ENCODE results near the gene SUGCT. TPM values are rescaled to one million over a fixed set of nuclear protein-coding genes. Genes with fewer than 3 reads are reported as not detected.

SUGCT gene
- total RNA-seq, 1 donor = 9.9 TPM

GRCh38 chr7:40881405-40881926 lies 746.7 kb downstream of the SUGCT start:
- no peak for DNase-seq (ENCODE audit: low read depth)
- no peak overlapping the region for H3K4me3 ChIP-seq (ENCODE audit: low read depth, low read length)
- TF ChIP-seq CTCF (IDR thresholded peaks at IDR 0.05; ENCODE audit: insufficient read depth, low read depth, low read length) = no peak

GRCh38 chr7:40882071-40882658 lies 747.4 kb downstream of the SUGCT start:
- DNase-seq (ENCODE audit: low read depth) = peak; percentile 81
- no peak for TF ChIP-seq CTCF (IDR thresholded peaks at IDR 0.05; ENCODE audit: insufficient read depth, low read depth, low read length)
- H3K4me3 ChIP-seq (ENCODE audit: low read depth, low read length) = no peak overlapping the region

- no peak for TF ChIP-seq CTCF (IDR thresholded peaks at IDR 0.05; ENCODE audit: insufficient read depth, low read depth, low read length)
Observed at GRCh38 chr7:40883826-40884225, 749.0 kb downstream of the SUGCT start.

GRCh38 chr7:40884241-40884640 lies 749.4 kb downstream of the SUGCT start:
- DNase-seq (ENCODE audit: low read depth) = no peak
- no peak for TF ChIP-seq CTCF (IDR thresholded peaks at IDR 0.05; ENCODE audit: insufficient read depth, low read depth, low read length)

More at GRCh38 chr7:40883826-40884225, 749.0 kb downstream of the SUGCT start:
- H3K4me3 ChIP-seq (ENCODE audit: low read depth, low read length) = no peak overlapping the region
- no peak for DNase-seq (ENCODE audit: low read depth)

GRCh38 chr7:40885503-40885902 lies 750.7 kb downstream of the SUGCT start:
- no peak for DNase-seq (ENCODE audit: low read depth)
- no peak overlapping the region for H3K4me3 ChIP-seq (ENCODE audit: low read depth, low read length)
- TF ChIP-seq CTCF (IDR thresholded peaks at IDR 0.05; ENCODE audit: insufficient read depth, low read depth, low read length) = no peak

More at GRCh38 chr7:40884241-40884640, 749.4 kb downstream of the SUGCT start:
- H3K4me3 ChIP-seq (ENCODE audit: low read depth, low read length) = no peak overlapping the region

GRCh38 chr7:40887099-40887498 lies 752.3 kb downstream of the SUGCT start:
- no peak for TF ChIP-seq CTCF (IDR thresholded peaks at IDR 0.05; ENCODE audit: insufficient read depth, low read depth, low read length)
- no peak overlapping the region for H3K4me3 ChIP-seq (ENCODE audit: low read depth, low read length)
- DNase-seq (ENCODE audit: low read depth) = no peak

GRCh38 chr7:40888499-40888898 lies 753.7 kb downstream of the SUGCT start:
- DNase-seq (ENCODE audit: low read depth) = no peak
- no peak for TF ChIP-seq CTCF (IDR thresholded peaks at IDR 0.05; ENCODE audit: insufficient read depth, low read depth, low read length)

More at GRCh38 chr7:40888499-40888898, 753.7 kb downstream of the SUGCT start:
- no peak overlapping the region for H3K4me3 ChIP-seq (ENCODE audit: low read depth, low read length)
